Left lobe of liver (tissue), 2 donors: Measurements from ENCODE around the gene MIER2. TPM values are rescaled to one million over a fixed set of nuclear protein-coding genes. Genes with fewer than 3 reads are reported as not detected.
A peak's percentile ranks its signal among the peaks of the same experiment; 100 is the strongest.
"Not testable (repeated sequence)": the region's sequence is repeated elsewhere in the genome, so short reads cannot be mapped to it uniquely, and the experiment has no call there.

ENCODE experiments used
- ATAC-seq: fragments of 200-7000 bp; cut with Tn5 transposase; one replicate; pipeline ENCODE4 v1.9.1; 2020; ENCODE audit warnings: mild to moderate bottlenecking, moderate library complexity
- DNase-seq: peaks from one replicate; pipeline ENCODE4 v3.0.0-alpha.2; 2020; ENCODE audit warnings: low spot score
- total RNA-seq: library from RNA; stranded (reverse); gene quantifications from one replicate; pipeline ENCODE4 v1.2.1, GENCODE V29; 2021
- donor health status: DM: no; HTN: no; CAD: no; lungs with moderate emphysema.
- donor health status: DM: no; HTN: yes; CAD: no.

Gene MIER2
- total RNA-seq, 1 donor from 2014 or later: 4.6 TPM

GRCh38 chr19:364496-365287, 20.1 kb upstream of the MIER2 start:
- ATAC-seq (no peak), DNase-seq (no peak)

GRCh38 chr19:362683-363082, 18.1 kb upstream of the MIER2 start:
- no peak for ATAC-seq

GRCh38 chr19:362154-362553, 17.6 kb upstream of the MIER2 start:
- DNase-seq: peak; percentile 30
- no peak for ATAC-seq

More at GRCh38 chr19:362683-363082, 18.1 kb upstream of the MIER2 start:
- peak; percentile 19 for DNase-seq

- DNase-seq (no peak), ATAC-seq (no peak)
Measured at GRCh38 chr19:359653-359925, 15.0 kb upstream of the MIER2 start.

GRCh38 chr19:355536-355935, 10.9 kb upstream of the MIER2 start:
- not testable (repeated sequence) for DNase-seq

GRCh38 chr19:355134-355533, 10.5 kb upstream of the MIER2 start:
- ATAC-seq (no peak), DNase-seq (no peak)

More at GRCh38 chr19:355536-355935, 10.9 kb upstream of the MIER2 start:
- ATAC-seq: not testable (repeated sequence)

- no peak for DNase-seq
- no peak for ATAC-seq
Measured at GRCh38 chr19:351976-352625, 7.5 kb upstream of the MIER2 start.

GRCh38 chr19:347946-348861, 3.6 kb upstream of the MIER2 start:
- ATAC-seq (no peak), DNase-seq (no peak)

GRCh38 chr19:345320-345879, 804 bp upstream of the MIER2 start:
- no peak for DNase-seq

GRCh38 chr19:343941-344624, 513 bp downstream of the MIER2 start:
- peak; percentile 26 for ATAC-seq
- no peak for DNase-seq

More at GRCh38 chr19:345320-345879, 804 bp upstream of the MIER2 start:
- ATAC-seq: no peak

- no peak for DNase-seq
- no peak for ATAC-seq
Measured at GRCh38 chr19:343451-343931, 1.1 kb downstream of the MIER2 start.

GRCh38 chr19:342801-343421, 1.7 kb downstream of the MIER2 start:
- DNase-seq (peak; percentile 57), ATAC-seq (peak; percentile 9)

GRCh38 chr19:342128-342455, 2.5 kb downstream of the MIER2 start:
- DNase-seq: no peak
- no peak for ATAC-seq

- ATAC-seq: no peak
- DNase-seq: no peak
Measured at GRCh38 chr19:341386-342127, 3.0 kb downstream of the MIER2 start.

- DNase-seq: no peak
Measured at GRCh38 chr19:340620-341385, 3.8 kb downstream of the MIER2 start.

GRCh38 chr19:339262-339887, 5.2 kb downstream of the MIER2 start:
- no peak for DNase-seq
- no peak for ATAC-seq

More at GRCh38 chr19:340620-341385, 3.8 kb downstream of the MIER2 start:
- ATAC-seq: no peak

- ATAC-seq (no peak), DNase-seq (no peak)
Measured at GRCh38 chr19:338421-338820, 6.2 kb downstream of the MIER2 start.

- ATAC-seq (no peak), DNase-seq (no peak)
Measured at GRCh38 chr19:336067-336614, 8.5 kb downstream of the MIER2 start.
